Activated CD8-positive, alpha-beta memory T cell treated with anti-CD3 and anti-CD28 coated beads for 1 hour (primary cell): ENCODE measurements around the gene CHCT1.

Source experiments
- DNase-seq, 2 donors: peaks; one replicate each; pipeline ENCODE4 v3.0.0-alpha.2; 2020; ENCODE audit warnings: low read depth in 1 of 2; ENCODE audit errors: extremely low read depth in 1 of 2

Gene CHCT1

GRCh38 chr17:60439501-60439900 lies 17.2 kb downstream of the CHCT1 start:
- DNase-seq: no peak

DNA sequence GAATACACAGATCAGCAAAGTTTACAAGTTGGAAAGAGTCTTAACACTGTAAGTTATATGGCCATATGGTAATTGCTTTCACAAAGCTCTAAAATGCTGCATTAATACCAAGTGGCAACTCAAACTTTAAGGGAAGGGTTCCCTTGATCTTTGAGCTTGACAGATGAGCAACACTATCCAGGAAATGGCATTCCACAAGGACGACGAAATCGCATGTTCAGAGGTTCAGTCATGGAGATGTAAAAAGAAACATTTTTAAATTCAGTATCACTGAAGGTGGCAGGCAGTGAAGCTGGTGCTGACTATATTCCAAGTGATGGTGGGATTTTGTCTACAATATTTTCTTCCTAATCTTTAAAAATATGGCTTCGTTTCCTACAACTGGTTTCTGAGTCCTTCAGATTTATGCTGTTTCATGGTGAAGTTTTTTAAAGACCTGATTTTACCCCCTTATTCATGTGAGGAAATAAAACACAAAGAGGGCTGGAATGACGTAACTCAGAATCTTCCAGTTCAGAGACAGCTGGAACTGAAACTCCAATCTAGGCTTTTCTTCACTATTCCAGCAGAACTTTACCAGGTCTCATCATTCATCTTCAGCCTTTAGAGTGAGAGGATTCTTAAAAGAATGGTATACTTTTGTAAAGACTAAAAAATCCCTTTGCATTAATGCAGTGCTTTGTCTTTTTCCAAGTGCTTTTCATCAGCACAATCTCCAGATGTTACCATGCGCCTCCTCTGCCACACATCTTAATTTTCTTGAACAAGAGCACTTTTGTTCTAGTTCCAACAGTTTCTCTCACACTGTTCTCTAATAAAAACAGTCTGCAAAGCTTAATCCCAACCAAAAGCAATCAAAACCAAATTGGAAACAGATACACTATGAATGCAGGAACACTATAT lies 20.2 kb downstream of the CHCT1 start:
- DNase-seq: no peak

GRCh38 chr17:60443713-60444112 lies 21.4 kb downstream of the CHCT1 start:
- no peak for DNase-seq

DNA sequence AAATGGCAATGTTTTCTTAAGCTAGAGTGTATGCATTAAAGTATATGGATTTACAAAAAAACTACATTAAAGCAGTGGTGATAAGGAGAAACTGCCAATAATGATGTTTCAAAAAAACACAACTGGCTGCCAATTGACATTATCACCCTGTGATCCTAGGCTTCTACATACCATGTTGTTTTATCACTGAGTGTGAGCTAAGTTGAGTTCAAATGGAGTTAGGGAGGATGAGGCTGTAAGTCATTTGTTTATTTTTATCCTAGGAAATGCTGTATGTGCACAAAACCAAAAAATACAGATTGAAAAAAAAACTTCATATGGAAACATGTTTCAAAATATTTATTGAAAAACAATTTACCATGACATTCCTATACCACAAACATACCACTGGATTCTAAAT lies 22.9 kb downstream of the CHCT1 start:
- no peak for DNase-seq

- DNase-seq: no peak
Observed at GRCh38 chr17:60447375-60447774, 25.1 kb downstream of the CHCT1 start.

GRCh38 chr17:60451071-60451470 lies 28.8 kb downstream of the CHCT1 start:
- DNase-seq: no peak

- no peak for DNase-seq
Observed at GRCh38 chr17:60451965-60452364, 29.7 kb downstream of the CHCT1 start.

- no peak for DNase-seq
Observed at GRCh38 chr17:60455378-60455777, 33.1 kb downstream of the CHCT1 start.

GRCh38 chr17:60457148-60457547 lies 34.9 kb downstream of the CHCT1 start:
- DNase-seq: no peak

- no peak for DNase-seq
Observed at GRCh38 chr17:60461584-60461983, 39.3 kb downstream of the CHCT1 start.

- DNase-seq: no peak
Observed at GRCh38 chr17:60463157-60463835, 41.0 kb downstream of the CHCT1 start.

GRCh38 chr17:60464343-60464742 lies 42.1 kb downstream of the CHCT1 start:
- no peak for DNase-seq

DNA sequence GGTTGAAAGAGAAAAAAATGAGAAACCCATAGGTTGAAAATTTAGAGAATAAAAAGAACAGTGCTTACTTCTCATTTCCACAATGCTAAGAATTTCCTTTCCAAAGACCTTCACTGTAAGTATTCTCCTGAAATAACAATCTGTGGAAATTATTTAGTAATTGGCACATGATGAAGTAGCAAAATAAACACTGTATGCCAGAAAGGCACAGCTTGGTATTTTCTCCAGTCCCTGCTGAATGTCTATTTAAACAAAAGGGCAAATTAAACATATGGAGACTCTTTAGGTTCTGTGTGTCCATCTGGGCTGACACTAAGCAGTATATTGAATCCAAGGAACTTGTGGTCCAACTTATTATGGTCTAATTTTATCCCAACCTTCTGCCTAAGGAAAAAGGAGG lies 46.1 kb downstream of the CHCT1 start:
- DNase-seq: no peak

DNA sequence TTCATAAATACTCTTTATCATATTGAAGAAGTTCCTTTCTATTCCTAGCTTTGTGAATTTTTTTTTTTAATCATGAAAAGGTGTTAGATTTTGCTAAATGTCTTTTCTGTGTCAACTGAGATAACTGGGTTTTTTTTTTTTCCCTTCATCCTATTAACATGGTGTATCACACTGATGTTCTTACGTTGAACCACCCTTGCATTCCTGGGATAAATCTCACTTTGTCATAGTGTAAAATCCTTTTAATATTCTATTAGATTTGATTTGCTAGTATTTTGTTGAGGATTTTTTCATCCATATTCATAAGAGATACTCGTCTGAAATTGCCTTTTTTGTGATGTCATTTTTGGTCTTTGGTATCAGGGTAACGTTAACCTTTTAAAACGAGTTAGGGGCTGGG lies 49.2 kb downstream of the CHCT1 start:
- no peak for DNase-seq

GRCh38 chr17:60472449-60472848 lies 50.2 kb downstream of the CHCT1 start:
- DNase-seq: no peak

DNA sequence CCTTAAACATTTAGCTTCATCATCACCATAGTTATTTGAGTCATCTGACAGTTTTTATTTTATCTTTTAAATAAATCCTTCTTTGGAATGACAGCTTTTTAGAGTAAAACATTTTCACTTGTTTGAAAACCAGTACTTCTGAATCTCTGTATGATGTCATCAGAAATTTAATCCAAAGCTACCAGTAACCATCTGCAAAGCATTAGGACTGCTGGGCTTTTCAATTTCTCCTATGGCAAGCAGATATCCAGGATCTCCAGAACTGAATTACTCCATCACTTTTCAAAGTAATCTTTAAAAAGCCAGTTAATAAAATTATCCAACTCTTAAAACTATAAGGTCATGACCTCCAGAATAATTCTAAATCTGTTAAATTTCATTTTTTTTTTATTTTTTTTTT lies 51.5 kb downstream of the CHCT1 start:
- no peak for DNase-seq
